ENCODE data around the gene HOXB13.

The HOXB13 gene

GRCh38 chr17:48759288-48759687, 30.7 kb upstream of the HOXB13 start:
- H3K27me3 ChIP-seq (ENCODE audit: insufficient read depth, low read length) = peaks cover 32% of the 10 kb centered on the region
- H3K4ac ChIP-seq (ENCODE audit: low read depth, low read length) = no peak overlapping the region
- H4K91ac ChIP-seq (ENCODE audit: low read depth, low read length) = no peak overlapping the region
- H3K36me3 ChIP-seq (ENCODE audit: control insufficient read depth in 1 of 2, insufficient read depth in 2 of 2, low read length in 2 of 2) = no peaks in the 10 kb centered on the region
- no peaks in the 10 kb centered on the region for H3K79me1 ChIP-seq (ENCODE audit: low read length)
- H3K9me3 ChIP-seq (ENCODE audit: insufficient read depth, low read depth, low read length) = peaks cover 4% of the 10 kb centered on the region
- no peak overlapping the region for H2AK5ac ChIP-seq (ENCODE audit: low read length)
- H3K4me3 ChIP-seq (ENCODE audit: low read depth, low read length) = no peak overlapping the region
- H4K8ac ChIP-seq (ENCODE audit: low read depth, low read length) = no peak overlapping the region
- no peak overlapping the region for H2BK5ac ChIP-seq (ENCODE audit: low read depth, low read length, poor library complexity)
- no peak overlapping the region for H3K23ac ChIP-seq (ENCODE audit: low read length)
- H2BK12ac ChIP-seq (ENCODE audit: low read length) = no peak overlapping the region
- H3K18ac ChIP-seq (ENCODE audit: low read length) = no peak overlapping the region
- no peak overlapping the region for H3K4me2 ChIP-seq (ENCODE audit: low read length)
- H3K14ac ChIP-seq (ENCODE audit: low read length) = no peak overlapping the region
- H2BK120ac ChIP-seq (ENCODE audit: insufficient read depth, low read length, poor library complexity) = no peak overlapping the region
- no peak overlapping the region for H4K12ac ChIP-seq (ENCODE audit: low read depth, low read length)
- no peak overlapping the region for H3K27ac ChIP-seq (ENCODE audit: low read depth, low read length)
- H3K4me1 ChIP-seq (ENCODE audit: control insufficient read depth in 1 of 2, insufficient read depth in 2 of 2, low read length in 2 of 2) = peaks cover 0 to 2% of the 10 kb centered on the region in 2 experiments
- H3K79me2 ChIP-seq (ENCODE audit: control insufficient read depth, insufficient read depth, low read length, poor library complexity) = no peaks in the 10 kb centered on the region
- no peak overlapping the region for H2AFZ ChIP-seq (ENCODE audit: insufficient read depth, low read length, poor library complexity)
- no peak for DNase-seq
- no peak overlapping the region for H3K9ac ChIP-seq (ENCODE audit: low read length)

- H3K9me3 ChIP-seq (ENCODE audit: insufficient read depth, low read depth, low read length) = peaks cover 4% of the 10 kb centered on the region
- no peak overlapping the region for H3K4me2 ChIP-seq (ENCODE audit: low read length)
- H3K14ac ChIP-seq (ENCODE audit: low read length) = no peak overlapping the region
- no peak overlapping the region for H2AFZ ChIP-seq (ENCODE audit: insufficient read depth, low read length, poor library complexity)
- H2AK5ac ChIP-seq (ENCODE audit: low read length) = no peak overlapping the region
- no peak overlapping the region for H4K8ac ChIP-seq (ENCODE audit: low read depth, low read length)
- H2BK120ac ChIP-seq (ENCODE audit: insufficient read depth, low read length, poor library complexity) = no peak overlapping the region
- no peaks in the 10 kb centered on the region for H3K79me2 ChIP-seq (ENCODE audit: control insufficient read depth, insufficient read depth, low read length, poor library complexity)
- H2BK12ac ChIP-seq (ENCODE audit: low read length) = no peak overlapping the region
- no peak overlapping the region for H3K9ac ChIP-seq (ENCODE audit: low read length)
- no peaks in the 10 kb centered on the region for H3K79me1 ChIP-seq (ENCODE audit: low read length)
- peaks cover 50% of the 10 kb centered on the region for H3K27me3 ChIP-seq (ENCODE audit: insufficient read depth, low read length)
- no peak overlapping the region for H3K4ac ChIP-seq (ENCODE audit: low read depth, low read length)
- H3K27ac ChIP-seq (ENCODE audit: low read depth, low read length) = no peak overlapping the region
- H3K23ac ChIP-seq (ENCODE audit: low read length) = no peak overlapping the region
- no peak overlapping the region for H2BK5ac ChIP-seq (ENCODE audit: low read depth, low read length, poor library complexity)
- peaks cover 0 to 2% of the 10 kb centered on the region in 2 experiments for H3K4me1 ChIP-seq (ENCODE audit: control insufficient read depth in 1 of 2, insufficient read depth in 2 of 2, low read length in 2 of 2)
- WGBS (ENCODE audit: extremely low coverage, insufficient coverage, insufficient read length) = no CpG with 5 or more reads among the region's 2 CpGs
- H3K36me3 ChIP-seq (ENCODE audit: control insufficient read depth in 1 of 2, insufficient read depth in 2 of 2, low read length in 2 of 2) = no peaks in the 10 kb centered on the region
- no peak overlapping the region for H3K4me3 ChIP-seq (ENCODE audit: low read depth, low read length)
- H4K12ac ChIP-seq (ENCODE audit: low read depth, low read length) = no peak overlapping the region
- peak in 1 of 2 donors; percentile 8 for DNase-seq
- no peak overlapping the region for H3K18ac ChIP-seq (ENCODE audit: low read length)
- no peak overlapping the region for H4K91ac ChIP-seq (ENCODE audit: low read depth, low read length)
Observed at GRCh38 chr17:48757524-48757961, 29.0 kb upstream of the HOXB13 start.

GRCh38 chr17:48756830-48757251, 28.3 kb upstream of the HOXB13 start:
- H3K14ac ChIP-seq (ENCODE audit: low read length) = no peak overlapping the region
- no peaks in the 10 kb centered on the region for H3K79me1 ChIP-seq (ENCODE audit: low read length)
- H3K36me3 ChIP-seq (ENCODE audit: control insufficient read depth in 1 of 2, insufficient read depth in 2 of 2, low read length in 2 of 2) = no peaks in the 10 kb centered on the region
- H2BK5ac ChIP-seq (ENCODE audit: low read depth, low read length, poor library complexity) = no peak overlapping the region
- no peak overlapping the region for H4K91ac ChIP-seq (ENCODE audit: low read depth, low read length)
- H3K9me3 ChIP-seq (ENCODE audit: insufficient read depth, low read depth, low read length) = peaks cover 6% of the 10 kb centered on the region
- no peak overlapping the region for H3K18ac ChIP-seq (ENCODE audit: low read length)
- H2BK120ac ChIP-seq (ENCODE audit: insufficient read depth, low read length, poor library complexity) = no peak overlapping the region
- no peak overlapping the region for H4K12ac ChIP-seq (ENCODE audit: low read depth, low read length)
- H3K4me1 ChIP-seq (ENCODE audit: control insufficient read depth in 1 of 2, insufficient read depth in 2 of 2, low read length in 2 of 2) = peaks cover 0 to 2% of the 10 kb centered on the region in 2 experiments
- no peak overlapping the region for H3K9ac ChIP-seq (ENCODE audit: low read length)
- no peak overlapping the region for H3K23ac ChIP-seq (ENCODE audit: low read length)
- H4K8ac ChIP-seq (ENCODE audit: low read depth, low read length) = no peak overlapping the region
- H2AK5ac ChIP-seq (ENCODE audit: low read length) = no peak overlapping the region
- WGBS (ENCODE audit: extremely low coverage, insufficient coverage, insufficient read length) = no CpG with 5 or more reads among the region's 3 CpGs
- no peak overlapping the region for H3K4ac ChIP-seq (ENCODE audit: low read depth, low read length)
- no peak overlapping the region for H3K4me3 ChIP-seq (ENCODE audit: low read depth, low read length)
- DNase-seq = no peak
- H3K4me2 ChIP-seq (ENCODE audit: low read length) = no peak overlapping the region
- H3K27ac ChIP-seq (ENCODE audit: low read depth, low read length) = no peak overlapping the region
- no peak overlapping the region for H2AFZ ChIP-seq (ENCODE audit: insufficient read depth, low read length, poor library complexity)
- no peaks in the 10 kb centered on the region for H3K79me2 ChIP-seq (ENCODE audit: control insufficient read depth, insufficient read depth, low read length, poor library complexity)
- H3K27me3 ChIP-seq (ENCODE audit: insufficient read depth, low read length) = peaks cover 57% of the 10 kb centered on the region
- no peak overlapping the region for H2BK12ac ChIP-seq (ENCODE audit: low read length)

- Histone ChIP-seq H3K14ac (ENCODE audit: low read length) (no peak overlapping the region), H3K36me3 (ENCODE audit: control insufficient read depth in 1 of 2, insufficient read depth in 2 of 2, low read length in 2 of 2) (no peaks in the 10 kb centered on the region), H3K27me3 (ENCODE audit: insufficient read depth, low read length) (peaks cover 70% of the 10 kb centered on the region), H3K9me3 (ENCODE audit: insufficient read depth, low read depth, low read length) (peaks cover 7% of the 10 kb centered on the region), H2BK5ac (ENCODE audit: low read depth, low read length, poor library complexity) (no peak overlapping the region), H2BK12ac (ENCODE audit: low read length) (no peak overlapping the region), H3K79me1 (ENCODE audit: low read length) (no peaks in the 10 kb centered on the region), H4K91ac (ENCODE audit: low read depth, low read length) (no peak overlapping the region), H3K4ac (ENCODE audit: low read depth, low read length) (no peak overlapping the region), H3K18ac (ENCODE audit: low read length) (no peak overlapping the region), H3K9ac (ENCODE audit: low read length) (no peak overlapping the region), H2BK120ac (ENCODE audit: insufficient read depth, low read length, poor library complexity) (no peak overlapping the region), H3K4me3 (ENCODE audit: low read depth, low read length) (no peak overlapping the region), H3K23ac (ENCODE audit: low read length) (no peak overlapping the region), H3K4me1 (ENCODE audit: control insufficient read depth in 1 of 2, insufficient read depth in 2 of 2, low read length in 2 of 2) (peaks cover 0 to 2% of the 10 kb centered on the region in 2 experiments), H2AK5ac (ENCODE audit: low read length) (no peak overlapping the region), H2AFZ (ENCODE audit: insufficient read depth, low read length, poor library complexity) (no peak overlapping the region), H4K8ac (ENCODE audit: low read depth, low read length) (no peak overlapping the region), H4K12ac (ENCODE audit: low read depth, low read length) (no peak overlapping the region), H3K79me2 (ENCODE audit: control insufficient read depth, insufficient read depth, low read length, poor library complexity) (no peaks in the 10 kb centered on the region), H3K4me2 (ENCODE audit: low read length) (no peak overlapping the region), H3K27ac (ENCODE audit: low read depth, low read length) (no peak overlapping the region)
- DNase-seq = no peak
- no CpG with 5 or more reads among the region's 8 CpGs for WGBS (ENCODE audit: extremely low coverage, insufficient coverage, insufficient read length)
Observed at GRCh38 chr17:48755356-48755755, 26.8 kb upstream of the HOXB13 start.
